Breast epithelium (tissue), 4 donors: Measurements from ENCODE around the gene KDM4B. TPM values are rescaled to one million over a fixed set of nuclear protein-coding genes. Genes with fewer than 3 reads are reported as not detected.

Experiments
- DNase-seq, 2 donors: peaks; one replicate each; pipeline ENCODE4 v3.0.0-alpha.2; 2019; ENCODE audit warnings: low spot score in 2 of 2
- H3K27ac ChIP-seq, 2 donors: fragments of 200-600 bp; sonication (generic) in 1 of 2; one replicate each; pipeline ENCODE4 v1.5.1; 2016 to 2019; ENCODE audit warnings: mild to moderate bottlenecking in 1 of 2
- H3K27me3 ChIP-seq, 2 donors: fragments of 200-600 bp; sonication (generic) in 1 of 2; one replicate each; pipeline versions ENCODE4 v1.5.1 to v1.6.0; 2017 to 2019; ENCODE audit warnings: control low read depth in 1 of 2, mild to moderate bottlenecking in 1 of 2
- H3K36me3 ChIP-seq: fragments of 200-600 bp; one replicate; pipeline ENCODE4 v1.5.1; 2019
- H3K4me1 ChIP-seq, 2 donors: fragments of 200-600 bp; sonication (generic); one replicate each; pipeline ENCODE4 v1.5.1; 2016 to 2019; ENCODE audit warnings: control low read depth in 1 of 2
- H3K4me3 ChIP-seq, 3 donors: fragments of 200-600 bp; sonication (generic); 1 replicate in 2 of 3; 2 replicates in 1 of 3; pipeline ENCODE4 v1.5.1; 2016 to 2019; ENCODE audit warnings: mild to moderate bottlenecking in 3 of 3, moderate library complexity in 2 of 3
- H3K9me3 ChIP-seq, 2 donors: fragments of 200-600 bp; sonication (generic) in 1 of 2; one replicate each; pipeline ENCODE4 v1.5.1; 2016 to 2019; ENCODE audit warnings: control low read depth in 1 of 2
- CTCF ChIP-seq, 3 donors: fragments of 450-650 bp; IDR thresholded peaks; one replicate each; pipeline ENCODE4 v1.5.1; 2016 to 2017; ENCODE audit warnings: antibody characterized with exemption in 3 of 3, mild to moderate bottlenecking in 3 of 3, moderate library complexity in 3 of 3
- POLR2A ChIP-seq: fragments of 450-650 bp; IDR thresholded peaks from one replicate; pipeline ENCODE4 v1.6.1; 2016; ENCODE audit warnings: antibody characterized with exemption, mild to moderate bottlenecking, moderate library complexity
- POLR2AphosphoS5 ChIP-seq, 3 donors: sonication (generic); formaldehyde crosslinking; IDR thresholded peaks; one replicate each; pipeline ENCODE4 v1.6.1; 2017; ENCODE audit warnings: antibody characterized with exemption in 3 of 3
- intact Hi-C: fragments of 100-400 bp; cut with DNase I; formaldehyde crosslinking; loops from one replicate; pipeline ENCODE4 v1.15.1; 2023; ENCODE audit warnings: low total_unique reads
- total RNA-seq, 3 donors: library from RNA; depleted of rRNA; stranded (reverse); fragments of >200 nt; gene quantifications; one replicate each; pipeline ENCODE4 v1.1.0, GENCODE V29; 2016

Gene KDM4B
- total RNA-seq, 3 donors from 2014 or later = 25.0 to 55.3 (median 40.3) TPM

GRCh38 chr19:5130371-5131030 is 161.6 kb downstream of the KDM4B start:
- Histone ChIP-seq H3K4me3 (no peak overlapping the region), H3K36me3 (peaks cover 11% of the 10 kb centered on the region), H3K27ac (peak overlapping the region; percentile 23 to 84), H3K4me1 (peaks cover 0 to 6% of the 10 kb centered on the region in 2 donors), H3K9me3 (no peaks in the 10 kb centered on the region), H3K27me3 (no peaks in the 10 kb centered on the region)
- TF ChIP-seq POLR2A (no peak), CTCF (IDR thresholded peaks at IDR 0.05) (no peak), POLR2AphosphoS5 (IDR thresholded peaks at IDR 0.05) (no peak)
- intact Hi-C loops = loop anchor here (1.0 kb wide), 1 partner anchor 32 kb away; no protein-coding TSS in a partner anchor
- no peak for DNase-seq

- intact Hi-C loops = loop anchor here (1.0 kb wide), 1 partner anchor 33 kb away; no protein-coding TSS in a partner anchor
- Histone ChIP-seq H3K9me3 (no peaks in the 10 kb centered on the region), H3K27me3 (no peaks in the 10 kb centered on the region), H3K4me1 (peaks cover 0 to 6% of the 10 kb centered on the region in 2 donors), H3K4me3 (no peak overlapping the region), H3K27ac (peak overlapping the region; percentile 23 to 84), H3K36me3 (peaks cover 11% of the 10 kb centered on the region)
- DNase-seq = no peak
- TF ChIP-seq POLR2AphosphoS5 (IDR thresholded peaks at IDR 0.05) (no peak), CTCF (IDR thresholded peaks at IDR 0.05) (no peak), POLR2A (no peak)
Measured at GRCh38 chr19:5131031-5131505, 162.2 kb downstream of the KDM4B start.

- H3K27me3 ChIP-seq = no peaks in the 10 kb centered on the region
- intact Hi-C loops = loop anchor here (1.0 kb wide), 1 partner anchor 33 kb away; no protein-coding TSS in a partner anchor
- no peaks in the 10 kb centered on the region for H3K9me3 ChIP-seq
- DNase-seq = no peak
- peaks cover 11% of the 10 kb centered on the region for H3K36me3 ChIP-seq
- peak overlapping the region; percentile 23 to 84 for H3K27ac ChIP-seq
- TF ChIP-seq CTCF (IDR thresholded peaks at IDR 0.05) (no peak), POLR2AphosphoS5 (IDR thresholded peaks at IDR 0.05) (no peak), POLR2A (no peak)
- no peak overlapping the region for H3K4me3 ChIP-seq
- H3K4me1 ChIP-seq = peaks cover 0 to 6% of the 10 kb centered on the region in 2 donors
Measured at GRCh38 chr19:5131506-5132205, 162.7 kb downstream of the KDM4B start.

- H3K4me3 ChIP-seq = no peak overlapping the region
- intact Hi-C loops = no loop called here
- H3K36me3 ChIP-seq = peaks cover 11% of the 10 kb centered on the region
- H3K4me1 ChIP-seq = peaks cover 0 to 6% of the 10 kb centered on the region in 2 donors
- TF ChIP-seq POLR2A (no peak), POLR2AphosphoS5 (IDR thresholded peaks at IDR 0.05) (no peak), CTCF (IDR thresholded peaks at IDR 0.05) (no peak)
- peak in 1 of 2 donors; percentile 46 for DNase-seq
- H3K9me3 ChIP-seq = no peaks in the 10 kb centered on the region
- H3K27ac ChIP-seq = peak overlapping the region; percentile 23 to 84
- no peaks in the 10 kb centered on the region for H3K27me3 ChIP-seq
Measured at GRCh38 chr19:5132206-5132560, 163.3 kb downstream of the KDM4B start.
